ENCODE data around the gene ZNF770. TPM values are rescaled to one million over a fixed set of nuclear protein-coding genes. Genes with fewer than 3 reads are reported as not detected.

ZNF770 gene
- total and polyA plus RNA-seq, 10 of the 15 experiments (the other 5 are each of a cell fraction or from before 2014, with no cell fraction given): 1.8 to 118 (median 26.0) TPM

DNA sequence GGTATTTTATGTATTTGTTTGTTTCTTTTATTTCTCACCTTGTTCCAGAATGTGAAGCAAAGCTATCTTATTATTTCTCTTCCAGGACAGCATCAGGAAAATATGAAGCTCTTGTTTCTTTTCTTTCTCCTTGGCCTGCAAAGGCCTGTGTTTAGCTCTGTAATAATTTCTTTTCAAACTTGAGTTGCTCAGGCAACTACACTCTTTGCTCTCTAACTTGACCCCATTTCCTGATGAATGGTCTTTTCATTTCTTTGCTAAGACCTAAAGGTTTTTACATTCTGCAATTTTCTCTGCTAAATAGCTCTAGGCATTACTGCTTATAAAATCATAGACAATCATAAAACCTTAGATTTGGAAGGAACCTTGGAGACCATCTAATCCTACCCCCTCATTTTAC is 26.2 kb upstream of the ZNF770 start (continued):
- TF ChIP-seq, protein P1, sequence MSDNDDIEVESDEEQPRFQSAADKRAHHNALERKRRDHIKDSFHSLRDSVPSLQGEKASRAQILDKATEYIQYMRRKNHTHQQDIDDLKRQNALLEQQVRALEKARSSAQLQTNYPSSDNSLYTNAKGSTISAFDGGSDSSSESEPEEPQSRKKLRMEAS (IDR thresholded peaks at IDR 0.05; ENCODE audit: low read depth, low read length): no peak
- no peak for TF ChIP-seq ZBED1 (IDR thresholded peaks at IDR 0.05; ENCODE audit: borderline replicate concordance)
- no peak for TF ChIP-seq SUZ12 (IDR thresholded peaks at IDR 0.05; ENCODE audit: unreplicated experiment)
- TF ChIP-seq ETV6 (conservative IDR thresholded peaks at IDR 0.05 in 1 of 2, IDR thresholded peaks at IDR 0.05 in 1 of 2; ENCODE audit: borderline replicate concordance in 1 of 2, low read depth in 1 of 2): no peak

DNA sequence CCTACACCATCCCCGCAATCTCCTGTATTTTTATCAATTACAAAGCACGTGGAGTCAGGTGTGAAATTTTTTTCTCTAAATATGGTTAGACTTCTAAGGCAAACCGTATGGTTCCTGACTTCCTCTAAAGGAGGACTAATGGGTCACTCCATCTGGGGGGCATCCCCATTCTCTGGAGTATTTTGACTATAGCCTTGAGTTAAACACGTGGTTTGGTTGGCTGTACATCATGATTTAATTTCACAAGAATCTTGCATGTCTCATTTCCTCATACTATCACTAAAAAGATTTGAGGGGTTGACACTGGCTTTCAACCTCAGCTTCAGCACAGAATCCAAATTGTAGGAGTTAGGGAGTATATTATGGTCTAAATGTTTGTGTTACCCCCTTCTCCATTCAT is 25.3 kb upstream of the ZNF770 start:
- no peaks in the 10 kb centered on the region for H3K4me1 ChIP-seq (ENCODE audit: control insufficient read depth, insufficient read depth, low read length)
- ChIA-PET CTCF (no interaction called here), RAD21 (ENCODE audit: unreplicated experiment) (no interaction called here), POLR2A (no interaction called here), SMC1A (ENCODE audit: uncharacterized antibody, unreplicated experiment) (no interaction called here)
- no peaks in the 10 kb centered on the region for H3K27me3 ChIP-seq (replicated peaks in 1 of 2; ENCODE audit: control insufficient read depth in 2 of 2, insufficient read depth in 2 of 2, low read length in 1 of 2)
- FAIRE-seq (no peak), DNase-seq (ENCODE audit: low read depth, low spot score) (no peak), ATAC-seq (peak; percentile 27; the same call in 1 of the 3 replicates)
- TF ChIP-seq BHLHE40 (IDR thresholded peaks at IDR 0.05; ENCODE audit: borderline replicate concordance in 1 of 2, low read depth in 2 of 2, low read length in 1 of 2) (no peak), SPI1 (IDR thresholded peaks at IDR 0.05; ENCODE audit: borderline replicate concordance, insufficient read depth, low read depth, low read length) (peak; percentile 21; the same call in 1 of the 2 replicates)
- H3K36me3 ChIP-seq (ENCODE audit: control insufficient read depth in 2 of 2, insufficient read depth in 2 of 2, low read length in 1 of 2): no peaks in the 10 kb centered on the region
- BruUV-seq (replicated peaks): no TSS peak
- no peak overlapping the region for H3K4me2 ChIP-seq (ENCODE audit: control insufficient read depth, insufficient read depth)
- H3K27ac ChIP-seq (ENCODE audit: control insufficient read depth, insufficient read depth): no peak overlapping the region
- H4K20me1 ChIP-seq (ENCODE audit: control insufficient read depth, insufficient read depth): no peaks in the 10 kb centered on the region
- no peak overlapping the region for H3K9ac ChIP-seq (ENCODE audit: control insufficient read depth, insufficient read depth, low read length)
- H3K4me3 ChIP-seq: no peak overlapping the region
- H3K79me2 ChIP-seq (ENCODE audit: control insufficient read depth, insufficient read depth, low read length): no peaks in the 10 kb centered on the region
- 26% methylated on average over 4 of the region's 4 CpGs for whole genome bisulfite sequencing (ENCODE audit: insufficient coverage, insufficient replicate concordance, low lambda C conversion rate, missing lambda C conversion rate)
- in situ Hi-C loops (cut with MboI): no loop called here
- intact Hi-C loops (cut with micrococcal nuclease; ENCODE audit: unreplicated experiment): no loop called here
- no peaks in the 10 kb centered on the region for H3K9me3 ChIP-seq (replicated peaks; ENCODE audit: control insufficient read depth, insufficient read depth, low read length)
- no peak overlapping the region for H2AFZ ChIP-seq (ENCODE audit: control insufficient read depth, low read depth, low read length)

Data from GM12878 (cell line).